A673 (cell line): Measurements from ENCODE around the gene ACSL6. TPM values are rescaled to one million over a fixed set of nuclear protein-coding genes. Genes with fewer than 3 reads are reported as not detected.

Experiments
- BruUV-seq: library from RNA; stranded (reverse); fragments of 400-500 nt; replicated peaks from 2 replicates; lab custom pipeline; 2021; lab: Mats Ljungman, UMichigan
- CTCF ChIA-PET: fragments of 300-600 bp; sonication (Branson Sonifier 250); formaldehyde crosslinking; loops from one replicate; lab custom pipeline; 2022; ENCODE audit warnings: antibody characterized with exemption; lab: Charles Lee
- POLR2A ChIA-PET: fragments of 300-600 bp; sonication (Branson Sonifier 250); formaldehyde crosslinking; loops from one replicate; lab custom pipeline; 2022; ENCODE audit warnings: antibody characterized with exemption; ENCODE audit not compliant: low non-redundant PET; lab: Charles Lee
- DNase-seq: peaks from one replicate; pipeline ENCODE4 v3.0.0-alpha.2; 2015; ENCODE audit warnings: low spot score
- H3K27ac ChIP-seq: fragments of 200-600 bp; sonication (generic); 2 replicates; pipeline ENCODE4 v1.5.1; 2016; ENCODE audit warnings: mixed run types, low read depth, mild to moderate bottlenecking, mixed read lengths, antibody characterized with exemption, low read length; ENCODE audit not compliant: poor library complexity, severe bottlenecking
- H3K27me3 ChIP-seq: fragments of 200-600 bp; sonication (generic); replicated peaks from 2 replicates; pipeline ENCODE4 v1.6.1; 2017; ENCODE audit warnings: mixed run types, low read depth, mild to moderate bottlenecking, mixed read lengths, antibody characterized with exemption, low read length; ENCODE audit not compliant: insufficient read depth, poor library complexity
- H3K36me3 ChIP-seq: fragments of 200-600 bp; sonication (generic); 2 replicates; pipeline ENCODE4 v1.6.1; 2016; ENCODE audit warnings: mixed run types, mild to moderate bottlenecking, mixed read lengths, antibody characterized with exemption, low read length; ENCODE audit not compliant: insufficient read depth, poor library complexity, severe bottlenecking
- H3K4me1 ChIP-seq: fragments of 200-600 bp; sonication (generic); 2 replicates; pipeline ENCODE4 v1.6.1; 2017; ENCODE audit warnings: mixed run types, mild to moderate bottlenecking, mixed read lengths, antibody characterized with exemption, low read length; ENCODE audit not compliant: insufficient read depth, poor library complexity, severe bottlenecking
- H3K4me3 ChIP-seq: fragments of 200-600 bp; sonication (generic); 2 replicates; pipeline ENCODE4 v1.5.1; 2016; ENCODE audit warnings: low read depth, mixed run types, mild to moderate bottlenecking, mixed read lengths, low read length; ENCODE audit not compliant: poor library complexity, severe bottlenecking
- H3K9me3 ChIP-seq: fragments of 200-600 bp; sonication (generic); 2 replicates; pipeline ENCODE4 v1.6.1; 2016; ENCODE audit warnings: mixed run types, low read depth, mild to moderate bottlenecking, mixed read lengths, antibody characterized with exemption, low read length; ENCODE audit not compliant: poor library complexity, severe bottlenecking
- CTCF ChIP-seq: fragments of 300-800, 200-600 bp; sonication (generic); conservative IDR thresholded peaks from 2 replicates; pipeline ENCODE4 v1.5.1; 2017; ENCODE audit warnings: low read depth, mild to moderate bottlenecking, antibody characterized with exemption, low read length, moderate library complexity, mixed read lengths
- EZH2 ChIP-seq: fragments of 200-600 bp; sonication (generic); IDR thresholded peaks from 2 replicates; pipeline ENCODE4 v1.6.1; 2017; ENCODE audit warnings: borderline replicate concordance, low read depth, mild to moderate bottlenecking, mixed read lengths, antibody characterized with exemption, low read length; ENCODE audit not compliant: poor library complexity, severe bottlenecking
- intact Hi-C: fragments of 100-400 bp; cut with micrococcal nuclease; formaldehyde crosslinking; loops from one replicate; pipeline ENCODE4 v1.10.0; 2022; ENCODE audit not compliant: unreplicated experiment
- total RNA-seq: library from RNA; stranded (reverse); gene quantifications from 2 replicates; pipeline ENCODE4 v1.2.3, GENCODE V29; 2021

The ACSL6 gene
- total RNA-seq, 1 experiment from 2014 or later: not detected

- BruUV-seq: no TSS peak
- no peaks in the 10 kb centered on the region for H3K36me3 ChIP-seq
- no peak overlapping the region for H3K27ac ChIP-seq
- H3K4me1 ChIP-seq: no peaks in the 10 kb centered on the region
- intact Hi-C loops: no loop called here
- peaks cover 13% of the 10 kb centered on the region for H3K27me3 ChIP-seq
- no peak for DNase-seq
- no peak overlapping the region for H3K4me3 ChIP-seq
- ChIA-PET CTCF (no interaction called here), POLR2A (no interaction called here)
- TF ChIP-seq EZH2 (no peak), CTCF (no peak)
- no peaks in the 10 kb centered on the region for H3K9me3 ChIP-seq
These were observed 69.4 kb downstream of the ACSL6 start for GRCh38 chr5:131942016-131942415.

GRCh38 chr5:131939690-131940345 is 71.6 kb downstream of the ACSL6 start:
- POLR2A ChIA-PET: interaction anchor here (0.6 kb wide), 1 partner anchor 375 kb away, joined by 3 read pairs; no protein-coding TSS in a partner anchor
- Histone ChIP-seq H3K36me3 (no peaks in the 10 kb centered on the region), H3K4me3 (no peak overlapping the region), H3K27ac (no peak overlapping the region), H3K4me1 (no peaks in the 10 kb centered on the region), H3K9me3 (no peaks in the 10 kb centered on the region), H3K27me3 (peaks cover 13% of the 10 kb centered on the region)
- no peak for DNase-seq
- no TSS peak for BruUV-seq
- no peak for TF ChIP-seq EZH2
- no peak for TF ChIP-seq CTCF
- CTCF ChIA-PET: no interaction called here
- intact Hi-C loops: no loop called here

GRCh38 chr5:131932235-131932634 is 79.2 kb downstream of the ACSL6 start:
- intact Hi-C loops: no loop called here
- no peaks in the 10 kb centered on the region for H3K36me3 ChIP-seq
- no peak for DNase-seq
- no peaks in the 10 kb centered on the region for H3K4me1 ChIP-seq
- H3K9me3 ChIP-seq: no peaks in the 10 kb centered on the region
- TF ChIP-seq CTCF (no peak), EZH2 (no peak)
- H3K27me3 ChIP-seq: peaks cover 20% of the 10 kb centered on the region
- H3K27ac ChIP-seq: no peak overlapping the region
- ChIA-PET POLR2A (no interaction called here), CTCF (no interaction called here)
- no peak overlapping the region for H3K4me3 ChIP-seq
- no TSS peak for BruUV-seq
